ENCODE results near the gene SIRT7.
A peak's percentile ranks its signal among the peaks of the same experiment; 100 is the strongest.

The SIRT7 gene

DNA sequence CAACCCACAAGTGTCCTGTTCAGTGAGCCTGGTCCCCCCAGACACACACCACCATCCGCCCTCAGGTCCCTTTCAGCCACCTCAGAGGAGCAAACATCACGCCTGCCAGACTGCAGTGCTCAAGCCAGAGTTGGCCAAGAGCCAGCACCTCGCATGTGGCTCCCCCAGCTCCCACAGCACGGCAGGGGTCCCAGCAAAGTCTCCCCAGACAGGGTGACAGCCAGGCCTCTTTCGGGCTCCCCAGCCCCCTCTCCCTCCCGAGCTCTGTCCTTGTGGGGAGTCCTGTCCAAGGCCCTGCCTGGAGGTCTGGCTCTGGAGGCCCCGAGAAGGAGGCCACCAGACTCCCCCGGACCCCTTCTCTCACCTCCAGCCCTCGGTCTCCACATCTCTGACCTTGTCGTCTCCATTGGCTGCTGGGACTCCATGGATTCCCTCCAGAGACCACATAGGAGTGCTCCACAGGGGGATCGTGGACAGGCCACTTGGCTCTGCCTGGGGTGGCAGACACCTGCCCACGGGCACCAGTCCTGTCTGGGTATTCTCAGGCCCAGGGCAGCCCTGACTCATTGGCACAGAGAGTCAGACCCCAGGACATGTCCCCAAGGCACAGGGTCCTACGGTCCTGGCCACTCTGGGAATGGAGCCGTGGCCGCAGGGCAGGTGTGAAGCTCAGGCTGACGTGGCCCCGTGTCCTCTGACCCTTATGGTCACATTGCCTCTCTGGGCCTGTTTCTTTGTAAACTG is 30.8 kb upstream of the SIRT7 start:
- H3K4me1 Mint-ChIP-seq = no peaks in the 10 kb centered on the region
- no peaks in the 10 kb centered on the region for H3K9me3 Mint-ChIP-seq
- peaks cover 6% of the 10 kb centered on the region for H3K27me3 Mint-ChIP-seq (ENCODE audit: low read depth)
- H3K4me3 Mint-ChIP-seq = no peak overlapping the region
- TF ChIP-seq, protein P1, sequence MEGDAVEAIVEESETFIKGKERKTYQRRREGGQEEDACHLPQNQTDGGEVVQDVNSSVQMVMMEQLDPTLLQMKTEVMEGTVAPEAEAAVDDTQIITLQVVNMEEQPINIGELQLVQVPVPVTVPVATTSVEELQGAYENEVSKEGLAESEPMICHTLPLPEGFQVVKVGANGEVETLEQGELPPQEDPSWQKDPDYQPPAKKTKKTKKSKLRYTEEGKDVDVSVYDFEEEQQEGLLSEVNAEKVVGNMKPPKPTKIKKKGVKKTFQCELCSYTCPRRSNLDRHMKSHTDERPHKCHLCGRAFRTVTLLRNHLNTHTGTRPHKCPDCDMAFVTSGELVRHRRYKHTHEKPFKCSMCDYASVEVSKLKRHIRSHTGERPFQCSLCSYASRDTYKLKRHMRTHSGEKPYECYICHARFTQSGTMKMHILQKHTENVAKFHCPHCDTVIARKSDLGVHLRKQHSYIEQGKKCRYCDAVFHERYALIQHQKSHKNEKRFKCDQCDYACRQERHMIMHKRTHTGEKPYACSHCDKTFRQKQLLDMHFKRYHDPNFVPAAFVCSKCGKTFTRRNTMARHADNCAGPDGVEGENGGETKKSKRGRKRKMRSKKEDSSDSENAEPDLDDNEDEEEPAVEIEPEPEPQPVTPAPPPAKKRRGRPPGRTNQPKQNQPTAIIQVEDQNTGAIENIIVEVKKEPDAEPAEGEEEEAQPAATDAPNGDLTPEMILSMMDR (IDR thresholded peaks at IDR 0.05; ENCODE audit: unreplicated experiment in 3 of 3) = no peak
- no peaks in the 10 kb centered on the region for H3K36me3 Mint-ChIP-seq (ENCODE audit: low read depth)
- no peak overlapping the region for H3K27ac Mint-ChIP-seq

DNA sequence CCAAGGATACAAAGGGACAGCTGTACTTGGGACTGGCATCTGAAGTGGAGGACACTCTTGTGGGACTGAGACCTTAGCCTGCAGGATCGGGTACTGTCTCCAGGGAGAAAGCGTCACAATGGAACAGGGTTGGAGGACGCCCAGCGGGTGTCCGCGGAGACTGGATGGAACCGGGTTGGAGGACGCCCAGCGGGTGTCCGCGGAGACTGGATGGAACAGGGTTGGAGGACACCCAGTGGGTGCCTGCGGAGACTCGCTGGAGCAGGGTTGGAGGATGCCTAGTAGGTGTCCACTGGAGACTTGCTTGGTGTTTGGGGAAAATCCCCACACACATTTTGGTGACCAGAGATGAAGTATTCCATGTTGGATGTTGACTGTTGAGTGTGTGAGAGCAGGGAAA is 29.2 kb upstream of the SIRT7 start, which contains the start of gene MYADML2:
TSS of gene MYADML2 (minus strand) at position 45 of the 400 bp plus-strand sequence. CDS start 5,492 bp downstream, outside the sequence.
- Mint-ChIP-seq H3K4me3 (no peak within 1 kb of the TSS), H3K27me3 (ENCODE audit: low read depth) (peaks cover 6% of the 10 kb centered on the region)

DNA sequence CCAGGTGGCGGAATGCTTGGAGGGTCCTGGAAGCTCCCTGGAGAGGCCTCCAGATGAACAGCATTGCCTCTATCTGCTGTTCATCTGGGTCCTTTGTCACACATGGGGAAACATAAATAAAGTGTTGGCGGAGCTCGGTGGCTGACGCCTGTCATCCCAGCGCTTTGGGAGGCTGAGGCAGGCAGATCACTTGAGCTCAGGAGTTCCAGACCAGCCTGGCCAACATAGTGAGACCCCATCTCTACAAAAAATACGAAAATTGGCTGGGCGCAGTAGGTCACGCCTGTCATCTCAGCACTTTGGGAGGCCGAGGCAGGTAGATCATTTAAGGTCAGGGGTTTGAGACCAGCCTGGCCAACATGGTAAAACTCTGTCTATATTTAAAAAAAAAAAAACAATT is 26.9 kb upstream of the SIRT7 start:
- no peaks in the 10 kb centered on the region for H3K36me3 Mint-ChIP-seq (ENCODE audit: low read depth)
- no peak overlapping the region for H3K27ac Mint-ChIP-seq
- H3K4me1 Mint-ChIP-seq = peaks cover 6% of the 10 kb centered on the region
- no peaks in the 10 kb centered on the region for H3K9me3 Mint-ChIP-seq
- TF ChIP-seq, protein P1 (IDR thresholded peaks at IDR 0.05; ENCODE audit: unreplicated experiment in 3 of 3) = no peak
- no peak overlapping the region for H3K4me3 Mint-ChIP-seq
- H3K27me3 Mint-ChIP-seq (ENCODE audit: low read depth) = peaks cover 3% of the 10 kb centered on the region

More for the DNA sequence above, 29.2 kb upstream of the SIRT7 start, which contains the start of gene MYADML2:
- TF ChIP-seq, protein P1 (IDR thresholded peaks at IDR 0.05; ENCODE audit: unreplicated experiment in 3 of 3) = no peak
- Mint-ChIP-seq H3K36me3 (ENCODE audit: low read depth) (no peaks in the 10 kb centered on the region), H3K9me3 (no peaks in the 10 kb centered on the region), H3K4me1 (no peaks in the 10 kb centered on the region), H3K27ac (no peak within 1 kb of the TSS)

DNA sequence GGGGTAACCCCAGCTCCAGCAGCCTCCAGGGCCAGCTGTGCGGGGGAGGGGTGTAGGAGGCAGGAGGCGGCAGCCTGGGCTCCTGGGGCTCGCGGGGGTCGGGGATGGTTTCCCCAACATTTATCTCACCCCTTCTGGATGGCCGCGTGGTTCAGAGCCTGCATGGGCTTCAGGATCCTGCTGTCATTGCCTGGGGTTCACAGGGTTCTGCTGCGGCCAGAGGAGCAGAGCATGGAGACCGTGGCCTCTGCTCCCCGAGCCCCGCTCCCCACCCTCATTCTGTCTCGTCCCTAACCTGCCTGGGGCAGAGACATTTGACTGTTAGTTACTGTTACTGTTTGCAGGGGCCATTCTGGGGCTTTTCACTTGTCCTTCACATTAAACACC is 24.2 kb upstream of the SIRT7 start:
- H3K36me3 Mint-ChIP-seq (ENCODE audit: low read depth) = no peaks in the 10 kb centered on the region
- H3K4me1 Mint-ChIP-seq = peaks cover 20% of the 10 kb centered on the region
- peak overlapping the region in 1 of 3 experiments; percentile 29 for H3K4me3 Mint-ChIP-seq

DNA sequence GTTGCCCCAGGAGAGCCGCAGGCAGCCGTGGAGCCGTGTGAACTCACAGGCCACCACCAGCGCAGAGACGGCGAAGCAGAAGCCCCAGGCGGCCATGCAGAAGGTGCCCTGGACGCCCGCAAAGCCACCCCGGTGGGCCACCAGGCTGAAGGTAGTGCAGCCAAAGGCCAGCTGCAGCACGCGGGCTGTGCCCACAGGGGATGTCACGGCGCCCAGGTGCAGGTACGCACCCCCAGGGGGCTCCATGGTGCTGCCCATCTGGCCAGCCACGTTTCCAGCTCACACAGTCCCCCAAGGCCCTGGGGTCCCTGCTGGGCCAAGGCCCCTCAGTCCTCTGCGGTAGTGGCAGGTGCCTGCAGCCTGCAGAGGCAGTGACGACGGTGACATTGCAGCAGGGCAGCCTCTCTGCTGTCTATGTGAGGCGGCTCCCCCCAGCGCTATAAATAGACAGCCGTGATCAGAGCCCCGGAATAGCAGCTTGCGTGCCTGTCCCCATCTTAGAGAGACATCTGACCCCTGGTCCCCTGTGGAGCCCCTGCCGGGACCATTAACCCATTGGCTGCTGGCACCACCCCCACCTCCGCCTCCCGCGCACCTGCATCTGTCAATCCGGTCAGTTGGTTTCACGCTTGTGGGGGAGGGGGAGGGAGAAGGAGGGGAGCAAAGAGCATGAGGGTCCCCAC is 23.6 kb upstream of the SIRT7 start:
- H3K9me3 Mint-ChIP-seq = no peaks in the 10 kb centered on the region
- H3K27me3 Mint-ChIP-seq (ENCODE audit: low read depth) = peaks cover 7% of the 10 kb centered on the region
- TF ChIP-seq, protein P1 (IDR thresholded peaks at IDR 0.05; ENCODE audit: unreplicated experiment in 3 of 3) = no peak
- H3K4me1 Mint-ChIP-seq = peaks cover 20% of the 10 kb centered on the region
- no peaks in the 10 kb centered on the region for H3K36me3 Mint-ChIP-seq (ENCODE audit: low read depth)
- H3K4me3 Mint-ChIP-seq = no peak overlapping the region
- no peak overlapping the region for H3K27ac Mint-ChIP-seq

More for the DNA sequence above, 24.2 kb upstream of the SIRT7 start:
- peak overlapping the region in 1 of 3 experiments; percentile 37 for H3K27ac Mint-ChIP-seq
- peaks cover 7% of the 10 kb centered on the region for H3K27me3 Mint-ChIP-seq (ENCODE audit: low read depth)
- TF ChIP-seq, protein P1 (IDR thresholded peaks at IDR 0.05; ENCODE audit: unreplicated experiment in 3 of 3) = no peak
- no peaks in the 10 kb centered on the region for H3K9me3 Mint-ChIP-seq

Measured in nephron (organoid).